ENCODE data around the gene GBE1. TPM values are rescaled to one million over a fixed set of nuclear protein-coding genes. Genes with fewer than 3 reads are reported as not detected.
"Not testable (repeated sequence)": the region's sequence is repeated elsewhere in the genome, so short reads cannot be mapped to it uniquely, and the experiment has no call there.

GBE1 gene
- total RNA-seq = 10 to 100 TPM; 39.9 to 41.9 TPM

DNA sequence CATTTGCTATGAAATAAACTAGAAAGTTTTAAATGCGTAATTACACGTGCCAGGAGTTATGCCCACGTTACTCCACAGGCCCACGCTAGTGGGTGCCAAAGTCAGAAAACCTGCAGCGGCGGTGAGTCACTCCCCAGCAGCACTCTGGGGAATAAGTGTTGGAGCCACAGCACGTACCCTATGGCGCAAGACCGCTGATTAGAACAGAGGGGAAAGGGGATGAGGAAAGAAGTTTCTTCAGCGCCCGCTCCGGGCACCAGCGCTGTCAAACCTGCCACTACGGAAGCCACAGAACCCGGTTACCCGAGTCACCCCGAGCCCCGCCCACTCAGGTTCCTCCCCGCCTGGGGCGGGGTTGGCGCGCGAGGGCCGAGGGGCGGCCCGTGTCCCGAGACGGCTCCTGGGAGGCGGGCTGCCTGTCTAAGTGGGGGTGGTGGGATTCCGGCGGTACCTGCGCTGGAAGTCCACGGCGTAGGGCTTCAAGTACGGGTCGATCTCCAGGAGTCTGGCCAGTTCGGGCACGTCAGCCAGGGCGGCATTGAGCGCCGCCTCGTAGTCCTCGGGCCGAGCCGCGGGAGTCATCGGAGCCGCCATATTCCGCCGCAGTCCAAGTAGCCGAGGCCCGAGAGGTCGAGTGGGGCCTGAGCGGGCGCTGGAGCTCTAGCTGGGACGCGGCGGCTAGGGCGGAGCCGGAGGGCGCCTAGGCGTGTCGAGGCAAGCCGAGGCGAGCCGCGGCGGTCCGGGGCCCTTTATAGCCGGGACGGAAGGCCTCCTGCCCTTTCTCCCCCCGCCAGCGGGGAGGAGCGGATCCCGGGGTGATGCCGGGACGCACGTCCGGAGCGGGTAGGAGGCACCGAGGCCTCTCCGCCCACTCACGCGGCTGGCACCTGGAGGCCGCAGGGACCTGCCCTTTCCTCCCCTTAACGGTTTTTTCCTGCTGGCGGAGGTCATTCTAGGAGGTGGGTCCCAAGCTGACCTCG is at the start of gene GBE1:
Gene GBE1, minus strand, starts transcription at position 722 of the 980 bp plus-strand sequence. Its CDS starts 128 bp downstream, at position 594.
- ChIA-PET CTCF (no interaction called here), POLR2A (no interaction called here)

DNA sequence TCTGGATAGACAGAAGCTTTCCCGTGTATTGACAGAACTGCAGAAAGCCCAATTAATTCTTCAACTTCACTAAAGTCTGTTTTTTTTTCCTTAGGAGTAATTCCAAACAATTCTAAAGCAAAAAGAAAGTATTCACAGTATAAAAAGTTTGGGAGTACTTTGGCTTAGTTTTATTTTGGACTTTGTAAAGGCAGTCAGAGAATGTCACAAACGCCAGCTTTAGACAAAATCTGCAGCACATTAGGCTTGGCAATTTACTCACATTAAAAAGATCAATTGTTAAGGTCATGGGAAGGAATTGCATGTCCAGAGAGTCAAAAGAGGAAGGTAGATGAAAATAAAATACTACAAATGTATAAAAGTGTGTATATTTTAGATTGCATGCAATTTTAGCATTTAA is 47.5 kb upstream of the GBE1 start:
- ChIA-PET POLR2A (no interaction called here), CTCF (no interaction called here)

DNA sequence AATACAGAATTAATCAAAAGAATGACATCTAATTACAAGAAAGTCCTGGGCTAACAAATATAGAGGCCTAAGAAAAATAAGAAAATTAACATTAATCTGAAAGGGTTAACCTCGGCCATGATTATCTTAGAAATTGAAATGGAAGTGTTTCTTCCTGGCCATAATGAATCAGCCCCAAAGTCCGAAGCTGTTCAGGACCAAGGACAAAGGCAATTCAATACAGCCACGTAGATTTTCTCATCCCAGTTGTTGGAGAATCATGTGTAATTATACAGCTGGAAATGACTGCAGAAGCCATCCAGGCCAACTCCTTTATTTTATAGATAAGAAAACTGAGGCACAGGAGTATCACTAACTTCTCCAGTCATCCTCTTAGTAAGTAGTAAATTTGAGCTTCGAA is 38.0 kb upstream of the GBE1 start:
- ChIA-PET CTCF (no interaction called here), POLR2A (no interaction called here)

DNA sequence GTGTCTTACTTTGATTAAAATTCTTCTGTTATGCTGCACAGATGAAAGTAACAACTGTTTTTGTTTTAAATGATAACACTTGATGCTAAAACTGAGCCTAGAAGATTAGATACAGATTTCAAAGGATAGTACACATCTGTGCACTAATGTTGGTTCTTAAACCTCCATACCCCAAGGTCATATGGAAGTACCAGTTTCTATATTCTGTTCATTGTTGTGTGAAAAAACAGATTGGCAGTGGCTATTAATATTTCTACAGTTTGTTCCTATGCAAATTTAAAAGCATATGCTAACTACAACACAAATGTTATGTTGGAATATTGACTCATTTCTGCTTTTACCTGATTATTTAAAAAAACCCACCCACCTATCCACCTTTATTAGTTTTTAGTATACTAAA is 32.0 kb upstream of the GBE1 start:
- ChIA-PET CTCF (no interaction called here), POLR2A (no interaction called here)

DNA sequence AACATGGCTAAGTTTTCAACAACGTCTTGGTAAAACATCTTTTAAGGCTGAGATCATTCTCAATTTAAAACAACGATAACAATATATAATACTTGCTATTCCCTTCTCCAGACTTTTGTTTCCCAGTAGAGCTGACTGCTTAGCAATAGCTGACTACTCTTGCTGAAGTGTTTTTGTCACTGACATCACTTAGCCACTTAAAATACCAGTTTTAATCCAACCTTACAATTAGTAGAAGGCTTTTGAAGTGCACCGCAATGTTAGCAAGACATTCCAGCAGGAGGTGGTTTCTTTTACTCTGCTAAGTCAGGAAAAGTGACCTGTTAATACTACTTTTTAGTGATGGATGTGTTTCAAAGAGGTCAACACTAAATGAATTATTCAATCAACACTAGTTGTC is 28.7 kb upstream of the GBE1 start:
- POLR2A ChIA-PET = no interaction called here
- CTCF ChIA-PET = no interaction called here

DNA sequence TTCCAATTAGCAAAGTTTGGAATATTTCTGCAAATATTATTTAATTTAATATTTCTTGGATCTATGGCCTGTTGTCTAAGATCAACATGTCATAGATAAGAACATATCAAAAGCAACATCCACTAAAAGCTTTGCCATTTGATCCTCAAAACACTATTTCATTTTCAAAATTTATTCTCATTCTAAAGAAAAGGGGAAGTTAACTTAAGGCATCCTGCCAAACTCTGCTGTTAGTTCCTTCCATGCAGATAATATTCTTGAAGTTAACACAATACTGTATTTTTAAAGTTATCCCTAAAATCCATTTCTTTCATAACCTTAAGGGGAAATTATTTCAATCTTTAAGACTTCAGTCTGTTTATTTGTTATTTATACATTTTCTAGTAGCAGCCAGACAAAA is 28.2 kb upstream of the GBE1 start:
- POLR2A ChIA-PET = no interaction called here
- CTCF ChIA-PET = no interaction called here

DNA sequence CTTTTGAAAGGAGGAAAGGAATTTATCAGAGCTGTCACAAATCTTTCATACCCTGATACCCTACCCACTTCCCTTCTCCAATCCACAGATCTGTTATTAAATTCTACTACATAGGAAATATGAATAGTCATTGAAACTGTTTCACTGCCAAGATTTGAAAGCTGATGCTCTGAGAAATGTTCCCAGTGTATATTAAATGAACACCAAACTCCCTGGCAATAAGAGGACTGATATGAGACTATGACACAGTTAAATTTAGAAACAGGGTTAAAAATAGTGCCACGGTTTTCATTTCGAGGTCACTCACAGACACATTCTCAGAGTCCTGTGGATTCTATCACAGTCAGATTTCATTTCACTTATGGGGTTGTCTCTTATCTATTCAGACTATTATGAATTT is 27.2 kb upstream of the GBE1 start:
- POLR2A ChIA-PET = no interaction called here
- CTCF ChIA-PET = no interaction called here

DNA sequence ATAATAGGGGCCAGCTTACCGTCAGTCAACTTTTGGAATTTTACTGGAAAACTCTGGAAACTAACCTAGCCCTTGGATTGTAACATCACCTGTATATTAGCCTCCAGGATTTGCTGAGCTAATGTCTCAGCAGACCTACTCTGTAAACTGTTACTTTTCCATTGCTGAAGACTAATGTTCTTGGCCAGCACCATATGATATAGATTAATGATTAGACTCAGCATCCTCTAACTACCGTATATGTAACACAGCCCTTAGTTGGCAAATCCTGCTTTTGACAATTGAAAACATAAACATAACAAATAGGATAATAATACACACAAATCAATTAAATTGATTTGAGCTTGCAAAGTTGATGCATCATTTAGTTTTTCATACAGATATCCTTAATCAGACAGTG is 26.6 kb upstream of the GBE1 start:
- CTCF ChIA-PET = no interaction called here
- POLR2A ChIA-PET = no interaction called here

DNA sequence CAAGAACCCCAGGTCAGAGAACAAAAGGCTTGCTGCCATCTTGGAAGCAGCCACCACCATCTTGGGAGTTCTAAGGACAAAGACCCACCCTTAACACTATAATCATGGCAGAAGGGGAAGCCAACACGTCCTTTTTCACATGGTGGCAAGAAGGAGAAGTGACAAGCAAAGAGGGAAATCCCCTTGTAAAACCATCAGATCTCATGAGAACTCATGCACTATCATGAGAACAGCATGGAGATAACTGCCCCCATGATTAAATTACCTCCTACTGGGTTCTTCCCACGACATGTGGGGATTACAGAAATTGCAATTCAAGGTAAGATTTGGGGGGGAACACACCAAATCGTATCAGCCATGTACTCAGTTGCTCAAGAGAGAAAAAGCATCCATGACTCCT is 21.1 kb upstream of the GBE1 start:
- ChIA-PET POLR2A (no interaction called here), CTCF (interaction anchor here (0.8 kb wide), 1 partner anchor 25 kb away, joined by 3 read pairs; no protein-coding TSS in a partner anchor)

DNA sequence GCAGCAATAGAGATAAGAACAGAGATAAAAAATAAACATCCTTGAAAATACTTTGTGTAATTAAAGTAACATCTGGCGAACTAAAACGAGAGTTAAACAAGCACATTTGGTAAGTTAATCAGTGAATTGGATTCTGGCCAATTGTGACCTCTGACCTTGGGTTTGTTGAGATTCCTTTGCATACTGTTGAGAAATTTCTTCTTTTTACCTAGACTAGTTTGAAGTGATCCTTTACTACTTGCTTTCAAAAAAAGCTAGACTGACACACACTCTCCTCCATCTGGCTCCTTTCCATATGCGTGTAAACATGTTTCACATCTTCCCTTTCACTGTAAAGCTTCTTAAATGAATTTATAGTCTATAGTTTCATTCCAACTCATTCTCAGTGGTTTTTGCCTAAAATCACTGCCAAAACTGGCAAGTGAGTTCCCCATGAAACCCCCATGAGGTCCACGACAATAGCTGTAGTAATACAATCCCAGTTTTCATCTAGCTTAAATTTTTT is 17.3 kb upstream of the GBE1 start:
- ChIA-PET POLR2A (no interaction called here), CTCF (no interaction called here)

DNA sequence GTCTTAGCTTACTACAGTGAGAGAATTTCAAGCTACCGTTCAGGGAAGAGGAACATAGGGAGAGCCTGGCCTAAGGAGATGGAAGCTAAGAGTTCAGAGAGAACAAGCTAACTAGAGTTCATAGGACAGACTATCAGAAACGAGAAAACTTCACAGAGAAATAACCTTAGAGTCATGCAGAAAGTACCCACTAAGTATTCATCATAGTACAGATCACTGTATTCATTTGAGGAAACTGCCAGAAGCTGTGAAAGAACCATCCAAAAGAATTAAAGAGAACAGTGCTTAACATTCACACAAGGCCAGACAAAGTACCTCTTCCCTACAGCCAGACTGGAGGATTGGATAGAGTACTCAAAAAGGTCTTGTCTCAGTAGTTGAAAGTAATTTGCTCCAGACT is 15.2 kb upstream of the GBE1 start:
- CTCF ChIA-PET = no interaction called here
- POLR2A ChIA-PET = no interaction called here

DNA sequence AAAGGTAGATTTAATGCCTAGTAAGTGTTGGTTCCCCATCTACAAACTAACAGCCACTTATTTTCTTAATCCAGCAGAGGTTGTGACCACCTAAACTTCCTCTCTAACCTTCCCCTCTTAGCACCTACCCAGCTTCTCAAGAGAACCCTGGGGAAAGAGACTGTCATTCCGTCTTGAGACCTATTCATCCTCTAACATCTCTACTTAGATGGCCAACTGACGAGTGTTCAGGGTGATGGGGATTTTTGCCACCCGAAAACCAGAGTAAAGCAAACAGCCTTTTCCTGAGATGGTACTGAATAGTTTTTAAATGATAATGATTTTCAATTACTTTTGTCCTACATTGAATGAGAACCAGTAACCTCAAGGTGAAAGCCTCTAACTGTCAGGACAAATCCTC is 9.3 kb upstream of the GBE1 start:
- ChIA-PET POLR2A (no interaction called here), CTCF (no interaction called here)

DNA sequence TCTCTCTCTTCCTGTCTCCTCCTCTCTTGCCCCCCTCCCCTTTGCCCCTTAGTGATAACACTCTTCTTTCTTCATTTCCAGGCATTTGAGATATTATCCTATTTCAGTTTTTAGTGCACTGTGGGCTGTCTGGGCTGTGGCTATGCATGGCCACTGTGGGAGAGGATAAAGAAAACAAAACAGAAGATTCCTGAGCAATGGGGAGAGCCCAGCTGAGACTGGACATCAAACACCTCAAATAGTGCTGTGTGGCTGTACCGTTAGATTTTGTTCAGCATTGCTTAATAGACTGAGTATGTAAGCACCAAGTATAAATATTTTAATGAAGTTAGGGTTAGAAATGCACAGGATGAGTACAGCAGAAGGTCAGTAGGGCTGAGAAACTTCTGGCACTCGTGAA is 7.9 kb upstream of the GBE1 start:
- ChIA-PET POLR2A (no interaction called here), CTCF (no interaction called here)

DNA sequence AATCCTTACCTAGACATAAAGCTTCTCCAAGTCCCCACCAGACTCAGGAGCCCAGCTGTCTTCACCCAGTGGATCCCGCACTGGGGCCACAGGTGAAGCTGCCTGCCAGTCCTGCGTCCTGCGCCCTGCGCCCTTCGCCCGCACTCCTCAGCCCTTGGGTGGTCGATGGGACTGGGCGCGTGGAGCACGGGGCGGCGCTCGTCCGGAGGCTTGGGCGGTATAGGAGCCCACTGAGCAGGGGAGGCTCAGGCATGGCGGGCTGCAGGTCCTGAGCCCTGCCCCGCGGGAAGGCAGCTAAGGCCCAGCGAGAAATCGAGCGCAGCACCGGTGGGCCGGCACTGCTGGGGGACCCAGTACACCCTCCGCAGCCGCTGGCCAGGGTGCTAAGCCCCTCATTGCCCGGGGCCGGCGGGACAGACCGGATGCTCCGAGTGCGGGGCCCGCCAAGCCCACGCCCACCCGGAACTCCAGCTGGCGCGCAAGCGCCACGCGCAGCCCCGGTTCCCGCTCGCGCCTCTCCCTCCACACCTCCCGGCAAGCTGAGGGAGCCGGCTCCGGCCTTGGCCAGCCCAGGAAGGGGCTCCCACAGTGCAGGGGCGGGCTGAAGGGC is 5.9 kb upstream of the GBE1 start:
- POLR2A ChIA-PET, CTCF ChIA-PET: not testable (repeated sequence)

DNA sequence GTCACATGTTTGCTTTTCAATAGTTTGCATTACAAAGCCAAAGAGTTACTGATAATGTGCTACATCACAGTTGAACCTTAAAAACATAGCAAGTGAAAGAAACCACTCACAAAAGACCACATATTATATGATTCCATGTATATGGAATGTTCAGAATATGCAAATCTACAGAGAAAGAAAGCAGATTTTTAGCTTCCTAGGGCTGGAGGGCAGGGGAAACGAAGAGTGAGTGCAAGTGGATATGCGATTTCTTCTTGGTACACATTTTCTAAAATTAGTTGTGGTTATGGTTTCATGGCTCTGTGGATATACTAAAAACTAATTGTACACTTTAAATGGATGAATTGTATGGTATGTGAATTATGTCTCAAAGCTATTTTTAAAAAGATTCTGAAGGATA is 4.0 kb upstream of the GBE1 start:
- POLR2A ChIA-PET = no interaction called here
- CTCF ChIA-PET = no interaction called here

DNA sequence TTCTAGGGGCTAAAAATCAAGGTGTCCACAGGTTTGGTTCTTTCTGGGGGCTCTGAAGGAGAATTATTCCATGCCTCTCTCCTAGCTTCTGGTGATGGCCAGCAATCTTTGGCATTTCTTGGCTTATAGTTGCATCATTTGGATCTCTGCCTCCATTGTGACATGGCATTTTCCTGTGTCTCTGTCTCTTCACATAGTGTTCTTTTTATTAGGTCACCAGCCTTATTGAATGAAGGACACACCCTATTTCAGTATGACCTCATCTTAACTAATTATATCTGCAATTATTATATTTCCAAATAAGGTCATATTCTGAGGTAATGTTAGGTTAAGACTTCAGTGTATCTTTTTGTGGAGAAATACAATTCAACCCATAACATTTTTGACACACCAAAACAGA is 3.2 kb upstream of the GBE1 start:
- POLR2A ChIA-PET = no interaction called here

DNA sequence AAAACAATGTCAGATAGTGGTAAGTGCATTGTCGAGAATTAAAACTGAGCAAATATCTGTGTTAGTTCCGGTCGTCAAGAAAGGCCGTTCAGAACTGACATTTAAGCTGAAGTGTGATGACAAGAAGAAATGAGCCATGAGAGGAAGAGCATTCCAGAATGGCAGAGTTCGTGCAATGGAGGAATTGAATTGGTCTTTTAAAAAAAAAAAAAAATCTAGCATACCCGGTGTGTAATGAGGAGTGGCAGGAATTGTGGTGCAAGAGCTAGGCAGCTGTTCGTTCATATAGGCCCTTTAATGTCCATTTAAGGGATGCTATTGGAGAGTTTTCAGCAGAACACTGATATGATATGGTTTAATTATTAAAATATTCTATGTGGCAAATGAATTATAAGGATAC is 2.6 kb upstream of the GBE1 start:
- POLR2A ChIA-PET = no interaction called here
- CTCF ChIA-PET = no interaction called here

More for the DNA sequence above, 3.2 kb upstream of the GBE1 start:
- CTCF ChIA-PET = no interaction called here

DNA sequence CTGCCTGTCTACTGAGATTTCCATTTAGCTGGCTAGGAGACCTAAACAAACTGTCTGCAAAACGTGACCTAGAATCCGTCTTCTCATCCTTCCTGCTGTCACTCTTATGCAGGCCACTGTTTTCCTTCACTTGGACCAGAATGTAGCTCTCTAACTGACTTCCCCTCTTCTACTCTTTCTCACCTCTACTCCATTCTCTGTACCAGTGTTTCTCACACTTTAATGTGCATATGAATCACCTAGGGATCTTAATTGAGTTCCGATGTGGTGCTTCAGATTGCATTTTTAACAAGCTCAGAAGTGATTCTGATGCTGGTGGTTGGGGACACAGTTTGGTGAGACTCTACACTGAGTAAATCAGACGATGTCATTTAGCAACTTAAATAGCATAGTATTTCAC is 1.6 kb upstream of the GBE1 start:
- ChIA-PET POLR2A (interaction anchor here (0.6 kb wide), 1 partner anchor 149 kb away, joined by 5 read pairs; no protein-coding TSS in a partner anchor), CTCF (no interaction called here)

DNA sequence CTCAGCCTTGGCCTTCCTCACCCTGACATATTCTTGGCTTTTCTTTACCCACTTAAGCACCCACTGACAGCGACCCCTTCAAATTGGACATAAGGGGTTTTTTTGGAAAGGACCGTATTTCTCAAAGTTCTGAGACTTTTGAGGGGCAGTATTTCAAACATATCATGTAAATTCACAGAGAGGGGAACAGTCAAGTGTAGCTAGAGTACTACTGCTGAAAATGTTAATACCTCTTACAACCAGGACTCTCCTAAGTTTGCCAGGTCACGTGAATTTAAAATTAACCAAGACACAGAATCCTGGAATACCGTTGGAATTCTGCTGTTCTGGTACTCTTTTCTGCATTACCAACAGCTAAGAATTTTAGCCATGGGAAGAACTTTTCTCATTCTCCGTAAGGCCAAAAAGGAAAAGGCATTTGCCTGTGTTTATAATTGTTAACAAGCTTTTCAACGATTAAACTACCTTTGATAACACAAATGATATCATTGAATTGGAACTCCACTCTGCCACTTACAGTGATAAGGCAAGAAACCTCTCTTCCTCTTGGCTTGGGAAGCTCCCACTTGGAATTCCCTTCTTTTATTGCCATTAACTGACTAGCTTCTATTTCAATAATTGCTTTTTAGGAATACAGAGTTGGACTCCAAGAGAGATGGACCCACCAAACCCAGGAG is 597 bp upstream of the GBE1 start:
- POLR2A ChIA-PET = no interaction called here
- CTCF ChIA-PET = no interaction called here

DNA sequence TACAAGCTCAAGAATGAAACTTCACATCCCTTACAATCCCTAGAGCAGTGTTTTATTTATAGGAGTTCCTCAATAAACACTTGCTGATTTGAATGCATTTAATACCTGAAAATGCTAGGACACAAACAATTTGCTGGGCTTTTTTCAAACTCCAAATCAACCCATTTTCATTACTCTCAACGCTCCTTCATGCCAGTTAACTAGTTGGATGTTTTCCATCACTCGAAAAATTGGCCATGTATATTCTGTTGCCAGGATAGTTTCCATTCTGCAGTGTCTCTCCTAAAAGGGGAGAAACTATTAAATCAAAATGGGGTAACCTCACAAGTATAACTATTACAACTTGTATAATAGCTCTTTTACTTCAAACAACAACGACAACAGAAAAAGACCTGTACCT is 1.2 kb downstream of the GBE1 start:
- ChIA-PET POLR2A (no interaction called here), CTCF (no interaction called here)

DNA sequence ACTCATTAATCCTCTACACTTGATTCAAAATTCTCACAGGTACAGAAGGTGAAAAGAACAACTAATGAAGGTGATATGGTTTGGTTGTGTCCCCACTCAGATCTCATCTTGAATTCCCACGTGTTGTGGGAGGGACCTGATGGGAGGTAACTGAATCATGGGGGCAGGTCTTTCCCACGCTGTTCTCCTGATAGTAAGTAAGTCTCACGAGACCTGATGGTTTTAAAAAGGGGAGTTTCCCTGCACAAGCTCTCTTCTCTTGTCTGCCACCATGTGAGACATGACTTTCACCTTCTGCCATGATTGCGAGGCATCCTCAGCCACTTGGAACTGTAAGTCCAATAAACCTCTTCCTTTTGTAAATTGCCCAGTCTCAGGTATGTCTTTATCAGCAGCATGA is 2.7 kb downstream of the GBE1 start:
- POLR2A ChIA-PET, CTCF ChIA-PET: not testable (repeated sequence)

Measured in activated CD8-positive, alpha-beta memory T cell treated with anti-CD3 and anti-CD28 coated beads for 36 hours (primary cell).